HG03565 (cell line): ENCODE data around the gene CDC6.

ENCODE experiments used
- ATAC-seq: cut with Tn5 transposase; IDR thresholded peaks from one replicate; pipeline ENCODE4 v1.9.1; 2021; ENCODE audit warnings: mild to moderate bottlenecking, moderate library complexity; ENCODE audit not compliant: unreplicated experiment

The CDC6 gene, protein sequence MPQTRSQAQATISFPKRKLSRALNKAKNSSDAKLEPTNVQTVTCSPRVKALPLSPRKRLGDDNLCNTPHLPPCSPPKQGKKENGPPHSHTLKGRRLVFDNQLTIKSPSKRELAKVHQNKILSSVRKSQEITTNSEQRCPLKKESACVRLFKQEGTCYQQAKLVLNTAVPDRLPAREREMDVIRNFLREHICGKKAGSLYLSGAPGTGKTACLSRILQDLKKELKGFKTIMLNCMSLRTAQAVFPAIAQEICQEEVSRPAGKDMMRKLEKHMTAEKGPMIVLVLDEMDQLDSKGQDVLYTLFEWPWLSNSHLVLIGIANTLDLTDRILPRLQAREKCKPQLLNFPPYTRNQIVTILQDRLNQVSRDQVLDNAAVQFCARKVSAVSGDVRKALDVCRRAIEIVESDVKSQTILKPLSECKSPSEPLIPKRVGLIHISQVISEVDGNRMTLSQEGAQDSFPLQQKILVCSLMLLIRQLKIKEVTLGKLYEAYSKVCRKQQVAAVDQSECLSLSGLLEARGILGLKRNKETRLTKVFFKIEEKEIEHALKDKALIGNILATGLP

DNA sequence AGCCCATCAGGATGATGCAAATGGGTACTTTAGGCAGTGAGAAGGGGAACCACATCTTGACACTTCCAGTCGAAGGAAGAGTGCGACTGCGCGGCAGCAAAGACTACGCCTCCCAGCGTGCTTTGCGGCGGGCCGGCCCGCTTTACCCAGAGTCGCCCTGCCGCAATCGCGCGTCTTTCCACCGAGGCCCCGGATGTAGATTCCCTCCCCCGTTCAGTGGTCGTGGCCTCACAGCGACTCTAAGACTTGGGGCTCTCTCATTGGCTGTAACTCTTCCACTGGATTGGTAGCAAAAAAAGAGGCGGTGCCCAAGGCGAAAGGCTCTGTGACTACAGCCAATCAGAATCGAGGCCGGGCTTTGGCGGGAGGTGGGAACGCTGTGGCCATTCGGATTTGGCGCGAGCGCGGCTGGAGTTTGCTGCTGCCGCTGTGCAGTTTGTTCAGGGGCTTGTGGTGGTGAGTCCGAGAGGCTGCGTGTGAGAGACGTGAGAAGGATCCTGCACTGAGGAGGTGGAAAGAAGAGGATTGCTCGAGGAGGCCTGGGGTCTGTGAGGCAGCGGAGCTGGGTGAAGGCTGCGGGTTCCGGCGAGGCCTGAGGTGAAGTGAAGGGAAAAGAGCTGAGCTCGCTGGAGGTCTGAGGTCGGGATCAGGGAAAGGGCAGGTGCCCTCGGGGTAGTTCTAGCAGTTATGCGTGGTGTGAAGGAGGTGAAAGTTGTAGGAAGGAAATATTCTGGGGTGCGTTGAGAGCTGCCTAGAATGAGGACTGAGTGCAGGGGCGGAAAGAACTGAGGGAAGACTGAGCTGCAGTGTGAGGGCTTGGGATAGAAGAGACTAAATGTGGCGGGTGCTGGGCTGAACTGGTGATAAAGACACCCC is at the start of gene CDC6:
Gene CDC6 (plus strand): TSS at position 386 of the 876 bp plus-strand sequence. CDS start 1,542 bp downstream, outside the sequence.
- ATAC-seq, result peak; percentile 87

DNA sequence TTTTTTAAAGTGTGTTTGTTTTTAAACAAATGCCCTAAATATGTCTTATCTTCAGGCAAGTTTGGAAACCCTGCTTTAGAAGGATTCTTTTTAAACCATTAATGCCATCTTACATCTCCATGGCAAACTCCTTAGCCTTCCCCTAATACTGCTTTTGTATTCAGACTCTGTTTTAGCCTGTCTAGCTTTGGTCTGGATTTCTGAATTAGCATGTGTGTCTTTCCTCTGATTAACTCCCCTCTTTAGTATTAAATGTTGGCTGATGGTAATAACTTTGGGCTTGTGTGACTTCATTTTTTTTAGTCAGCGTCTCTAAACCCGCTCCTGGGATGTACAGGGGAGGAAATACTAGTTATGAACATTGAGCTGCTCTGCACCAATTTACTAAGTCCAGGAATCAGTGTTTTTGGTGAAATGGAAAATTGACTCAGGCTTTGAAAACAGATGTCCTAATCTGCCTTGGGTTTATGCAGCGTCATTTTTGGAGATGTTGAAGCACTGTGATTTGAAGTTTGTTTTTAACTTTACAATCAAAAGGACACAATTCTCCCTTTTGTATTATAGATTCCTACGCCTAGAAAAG is 46.3 kb upstream of the CDC6 start:
- no peak for ATAC-seq

DNA sequence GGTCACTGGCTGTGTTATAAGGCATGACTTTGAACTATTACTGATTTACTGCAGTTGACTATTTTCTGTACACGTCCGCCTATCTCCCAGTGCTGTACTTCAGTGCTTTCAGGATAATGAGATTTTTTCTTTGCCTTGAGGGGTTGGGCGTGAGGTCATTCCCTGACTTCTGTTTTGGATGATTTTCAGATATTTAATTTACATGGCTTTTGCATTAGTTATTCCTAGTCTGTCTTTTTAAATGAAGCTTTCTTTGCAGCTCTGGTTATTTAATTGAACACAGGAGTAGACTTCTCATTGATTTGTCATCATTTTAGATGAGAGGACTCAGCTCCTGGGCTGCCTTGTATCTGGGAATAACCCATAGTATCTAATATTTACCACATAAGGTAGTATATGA is 44.9 kb upstream of the CDC6 start:
- ATAC-seq, result no peak

DNA sequence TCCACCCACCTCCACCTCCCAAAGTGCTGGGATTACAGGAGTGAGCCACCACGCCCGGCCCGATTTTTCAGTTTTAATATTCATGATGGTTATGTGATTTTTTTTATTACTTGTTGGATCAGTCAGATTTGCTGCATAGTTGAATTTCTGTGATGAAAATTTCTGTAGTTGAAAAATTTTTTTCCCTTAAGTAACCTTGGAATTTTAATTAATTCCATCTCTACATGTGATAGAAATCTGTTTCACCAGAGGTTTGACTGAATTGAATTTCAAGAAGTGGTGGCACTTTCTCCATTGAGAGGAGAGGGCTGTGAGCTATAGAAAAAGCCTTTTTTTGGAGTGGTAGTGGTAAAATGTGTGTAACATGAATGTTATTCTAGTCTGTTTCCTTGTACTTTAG is 43.9 kb upstream of the CDC6 start:
- no peak for ATAC-seq

DNA sequence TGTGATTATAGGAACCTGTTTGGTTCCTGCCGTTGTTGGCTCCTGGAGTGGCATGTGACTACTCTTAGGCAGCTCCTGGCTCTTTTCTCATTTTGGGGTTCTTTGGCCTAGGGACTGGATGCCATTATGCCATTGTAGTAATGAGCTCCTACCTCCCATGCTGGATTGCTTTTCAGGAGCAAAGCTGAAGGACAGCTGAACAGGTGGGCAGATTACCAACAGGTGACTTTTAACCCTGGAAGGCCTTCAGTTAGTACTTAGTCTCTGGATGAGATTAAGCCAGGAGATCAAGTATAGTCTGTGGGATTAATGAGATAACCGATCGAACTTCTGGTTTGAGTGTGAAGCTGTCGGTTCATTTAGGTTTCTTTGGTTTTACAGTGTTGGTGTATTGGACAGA is 43.4 kb upstream of the CDC6 start:
- ATAC-seq, result no peak

DNA sequence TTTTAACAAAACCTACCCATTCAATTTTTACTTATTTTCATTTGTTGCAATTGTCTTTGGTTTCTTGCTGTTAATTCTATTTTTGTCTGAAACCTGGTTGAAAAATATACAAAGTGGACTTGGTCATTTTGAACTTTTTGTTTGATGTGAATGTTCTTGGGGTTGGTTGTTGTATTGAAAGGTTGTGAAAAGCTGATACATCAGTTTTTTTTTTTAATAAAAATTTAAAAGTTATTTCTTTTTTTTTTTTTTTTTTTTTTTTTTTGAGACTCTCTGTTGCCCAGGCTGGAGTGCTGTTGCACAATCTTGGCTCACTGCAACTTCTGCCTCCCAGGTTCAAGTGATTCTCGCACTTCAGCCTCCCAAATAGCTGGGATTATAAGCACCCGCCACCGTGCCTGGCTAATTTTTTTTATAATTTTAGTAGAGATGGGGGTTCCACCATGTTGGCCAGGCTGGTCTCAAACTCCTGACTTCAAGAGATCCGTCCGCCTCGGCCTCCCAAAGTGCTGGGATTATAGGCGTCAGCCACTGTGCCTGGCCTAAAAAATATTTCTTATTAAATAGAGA is 39.7 kb upstream of the CDC6 start:
- no peak for ATAC-seq

DNA sequence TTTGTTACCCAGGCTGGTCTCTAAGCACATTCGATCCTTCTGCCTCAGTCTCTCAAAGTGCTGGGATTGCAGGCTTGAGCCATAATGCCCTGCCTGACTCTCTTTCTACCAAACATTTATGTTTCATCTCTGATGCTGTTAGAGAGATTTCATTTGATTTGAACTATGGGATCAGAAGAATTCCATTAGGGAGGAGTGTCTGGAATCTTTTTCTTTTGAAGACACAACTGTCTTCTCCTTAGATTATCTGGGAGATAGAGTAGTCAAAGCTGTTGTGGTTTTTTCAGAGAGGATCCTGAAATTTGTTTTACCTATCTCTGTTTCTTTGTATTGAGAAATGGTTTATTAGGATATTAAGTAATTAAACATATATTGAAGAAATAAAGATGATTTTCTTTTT is 39.2 kb upstream of the CDC6 start:
- ATAC-seq, result no peak

DNA sequence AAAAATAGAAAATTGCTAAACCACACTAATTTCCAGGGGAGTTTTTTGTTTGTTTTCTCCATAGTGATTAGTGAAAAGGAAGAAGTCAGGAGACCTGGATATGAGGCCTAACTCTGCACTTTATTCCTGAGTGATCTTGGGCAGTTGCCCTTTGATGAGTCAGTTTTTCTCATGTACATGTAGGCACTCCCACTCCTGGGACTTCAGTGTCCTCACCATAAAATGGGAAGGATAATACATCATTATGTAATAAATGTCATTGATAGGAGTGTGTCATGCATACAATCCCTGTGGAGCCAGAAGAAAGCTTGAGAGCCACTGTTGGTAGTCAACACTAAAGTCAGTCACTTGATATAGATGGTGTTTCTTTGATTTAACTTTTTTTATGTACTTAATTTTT is 36.1 kb upstream of the CDC6 start:
- ATAC-seq, result no peak

DNA sequence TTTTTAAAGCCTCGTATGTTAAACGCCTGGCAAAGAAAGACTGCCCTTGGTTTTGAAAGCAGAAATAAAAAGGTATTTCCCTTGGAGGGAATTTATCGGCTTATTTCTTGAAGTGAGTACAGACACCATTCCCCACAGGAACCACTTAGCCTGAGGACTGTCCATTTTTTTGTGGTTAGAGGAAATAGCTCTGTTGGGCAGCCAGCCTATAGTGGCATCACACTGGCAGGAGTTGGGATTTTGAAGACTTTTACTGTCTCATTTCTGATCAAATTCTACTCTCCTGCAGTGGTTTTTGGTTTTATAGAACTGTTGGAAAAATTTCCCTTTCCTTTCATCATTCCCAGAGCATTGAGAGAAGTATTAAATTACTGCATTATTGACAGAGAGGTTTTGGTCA is 34.1 kb upstream of the CDC6 start:
- ATAC-seq, result no peak

DNA sequence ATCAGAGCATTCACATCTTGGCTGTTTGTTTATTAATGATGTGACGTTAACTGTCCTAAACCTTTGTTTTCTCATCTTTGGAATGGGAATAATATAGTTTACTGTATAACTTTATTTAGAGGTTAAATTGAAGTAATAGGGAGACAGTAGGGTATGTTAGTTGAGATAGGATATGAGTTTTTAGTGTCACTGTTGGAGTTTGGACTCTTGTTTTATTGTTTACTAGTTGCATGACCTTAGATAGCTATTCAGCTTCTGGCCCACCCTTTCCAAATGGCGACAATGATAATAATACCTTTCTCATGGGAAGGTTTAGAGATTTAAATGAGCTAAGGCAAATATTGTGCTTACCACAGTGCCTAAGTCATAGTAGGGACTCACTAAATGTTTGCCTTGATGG is 28.2 kb upstream of the CDC6 start:
- no peak for ATAC-seq

DNA sequence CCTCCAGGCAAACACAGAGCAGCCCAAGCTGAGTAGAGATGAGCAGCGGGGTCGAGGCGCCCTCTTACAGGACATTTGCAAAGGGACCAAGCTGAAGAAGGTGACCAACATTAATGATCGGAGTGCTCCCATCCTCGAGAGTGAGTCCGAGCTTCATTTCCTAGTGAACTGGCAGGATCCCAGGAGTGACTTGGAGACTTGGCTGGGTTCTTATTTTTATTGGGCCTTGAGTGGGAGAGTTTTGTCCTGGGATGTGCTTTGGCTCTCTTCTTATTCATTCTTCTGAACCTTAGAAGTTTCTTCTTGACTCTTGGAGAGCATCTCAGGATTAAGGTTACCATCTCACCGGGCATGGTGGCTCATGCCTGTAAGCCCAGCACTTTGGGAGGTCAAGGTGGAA is 27.2 kb upstream of the CDC6 start:
- no peak for ATAC-seq

DNA sequence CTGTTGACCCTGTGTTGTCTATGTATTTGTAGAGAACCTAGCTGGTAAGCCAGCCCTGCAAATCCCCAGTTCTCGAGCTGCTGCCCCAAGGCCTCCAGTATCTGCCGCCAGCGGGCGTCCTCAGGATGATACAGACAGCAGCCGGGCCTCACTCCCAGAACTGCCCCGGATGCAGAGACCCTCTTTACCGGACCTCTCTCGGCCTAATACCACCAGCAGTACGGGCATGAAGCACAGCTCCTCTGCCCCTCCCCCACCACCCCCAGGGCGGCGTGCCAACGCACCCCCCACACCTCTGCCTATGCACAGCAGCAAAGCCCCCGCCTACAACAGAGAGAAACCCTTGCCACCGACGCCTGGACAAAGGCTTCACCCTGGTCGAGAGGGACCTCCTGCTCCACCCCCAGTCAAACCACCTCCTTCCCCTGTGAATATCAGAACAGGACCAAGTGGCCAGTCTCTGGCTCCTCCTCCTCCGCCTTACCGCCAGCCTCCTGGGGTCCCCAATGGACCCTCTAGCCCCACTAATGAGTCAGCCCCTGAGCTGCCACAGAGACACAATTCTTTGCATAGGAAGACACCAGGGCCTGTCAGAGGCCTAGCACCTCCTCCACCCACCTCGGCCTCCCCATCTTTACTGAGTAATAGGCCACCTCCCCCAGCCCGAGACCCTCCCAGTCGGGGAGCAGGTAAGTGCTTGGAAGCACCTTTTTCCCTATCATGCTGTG is 23.1 kb upstream of the CDC6 start:
- no peak for ATAC-seq

DNA sequence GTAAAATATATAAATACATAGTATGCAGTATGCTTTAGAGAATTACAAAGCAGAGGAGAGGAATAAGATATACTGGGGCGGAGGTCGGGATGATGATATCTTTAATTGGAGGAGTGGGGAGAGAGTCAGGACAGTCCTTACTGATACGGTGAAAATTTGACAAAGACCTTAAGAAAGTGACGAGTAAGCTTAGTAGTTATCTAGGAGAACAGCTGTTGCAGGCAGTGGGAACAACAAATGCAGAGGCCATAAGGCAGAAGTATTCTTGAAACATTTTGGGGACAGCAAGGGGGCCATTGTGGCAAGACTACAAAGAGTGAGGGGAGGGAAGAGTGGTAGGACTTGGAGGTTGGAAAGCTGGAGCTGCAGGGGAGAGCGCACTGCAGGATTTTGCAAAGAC is 22.3 kb upstream of the CDC6 start:
- no peak for ATAC-seq

DNA sequence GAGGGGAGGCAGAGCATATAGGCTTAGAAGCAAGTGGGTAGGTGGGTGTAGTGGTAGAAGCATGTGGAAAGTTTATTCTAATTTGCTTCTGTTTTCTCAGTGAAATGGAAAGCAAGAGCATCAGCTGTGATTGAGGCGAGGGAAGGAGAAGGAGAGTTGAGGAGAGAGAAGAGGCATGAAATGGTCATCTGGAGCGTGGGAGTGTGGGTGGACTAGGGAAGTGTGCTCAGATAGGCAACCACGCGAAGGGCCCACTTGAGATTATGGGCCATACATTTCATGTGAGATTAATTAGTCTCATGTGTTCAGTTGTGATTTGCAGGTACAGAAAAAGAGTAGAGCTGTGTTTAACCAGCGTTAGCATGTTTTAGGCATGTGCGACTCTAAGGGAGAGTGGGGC is 20.8 kb upstream of the CDC6 start:
- ATAC-seq, result no peak

DNA sequence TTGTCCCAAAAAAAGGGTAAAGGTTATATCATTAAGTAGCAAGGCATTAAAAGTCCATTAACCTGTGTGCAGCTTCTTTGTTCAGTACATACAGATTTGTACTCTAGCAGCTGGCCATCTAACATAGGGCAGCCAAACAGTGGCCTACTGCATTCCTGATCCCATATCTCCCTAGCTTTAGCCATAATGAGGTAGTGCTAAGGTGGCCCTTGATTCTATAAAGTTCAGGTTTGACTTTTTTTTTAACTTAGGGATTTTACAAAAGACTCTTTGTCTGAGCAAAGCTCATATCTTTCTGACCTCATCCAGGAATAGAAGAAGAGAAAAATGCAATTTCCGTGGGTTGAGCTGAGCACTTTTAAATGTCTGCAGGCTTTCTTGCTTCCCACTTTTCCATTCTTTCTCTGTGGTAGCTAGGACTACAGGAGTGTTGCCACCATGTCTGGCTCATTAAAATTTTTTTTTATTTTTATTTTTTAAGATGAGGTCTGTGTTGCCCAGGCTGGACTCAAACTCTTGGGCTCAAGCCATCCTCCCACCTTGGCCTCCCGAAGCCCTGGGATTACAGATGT is 19.5 kb upstream of the CDC6 start:
- no peak for ATAC-seq

DNA sequence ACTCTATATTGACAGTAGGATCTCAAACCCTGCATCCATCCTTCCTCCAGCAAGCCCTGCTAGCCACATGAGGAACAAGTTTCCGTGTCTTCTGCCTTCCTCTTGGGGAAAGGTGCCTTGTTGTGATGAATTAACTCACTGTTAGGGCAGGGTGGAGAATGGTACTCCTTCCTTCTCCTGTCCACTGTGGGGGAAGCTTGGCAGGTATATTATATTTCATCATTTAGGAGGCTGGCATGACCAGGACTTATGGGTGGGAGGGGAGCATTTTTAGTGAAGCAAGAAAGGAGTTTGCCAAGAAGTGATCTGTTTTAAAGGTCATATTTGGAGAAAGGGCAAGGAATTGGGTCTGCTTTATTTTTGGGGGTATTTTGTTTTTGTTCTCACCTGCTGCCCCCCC is 9.3 kb upstream of the CDC6 start:
- ATAC-seq, result no peak

DNA sequence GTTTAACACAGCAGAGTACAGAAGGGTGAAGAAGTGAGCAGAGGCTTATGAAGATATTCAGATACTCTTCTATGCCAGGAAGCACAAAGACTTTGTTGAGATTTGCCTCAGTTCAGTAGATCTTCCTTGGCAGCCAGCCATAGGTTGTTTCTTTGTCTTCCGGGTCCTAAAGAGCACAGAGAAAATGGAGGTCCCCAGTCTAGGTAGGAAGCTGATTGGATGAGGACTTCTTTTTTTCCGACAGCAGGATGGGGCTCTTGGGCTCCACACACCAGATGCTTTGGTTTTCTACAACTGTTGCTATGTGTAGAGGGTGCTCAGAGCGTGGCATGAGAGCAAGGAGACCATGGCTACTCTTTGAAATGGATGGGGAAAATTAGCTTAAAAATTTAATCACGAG is 8.3 kb upstream of the CDC6 start:
- ATAC-seq, result no peak

DNA sequence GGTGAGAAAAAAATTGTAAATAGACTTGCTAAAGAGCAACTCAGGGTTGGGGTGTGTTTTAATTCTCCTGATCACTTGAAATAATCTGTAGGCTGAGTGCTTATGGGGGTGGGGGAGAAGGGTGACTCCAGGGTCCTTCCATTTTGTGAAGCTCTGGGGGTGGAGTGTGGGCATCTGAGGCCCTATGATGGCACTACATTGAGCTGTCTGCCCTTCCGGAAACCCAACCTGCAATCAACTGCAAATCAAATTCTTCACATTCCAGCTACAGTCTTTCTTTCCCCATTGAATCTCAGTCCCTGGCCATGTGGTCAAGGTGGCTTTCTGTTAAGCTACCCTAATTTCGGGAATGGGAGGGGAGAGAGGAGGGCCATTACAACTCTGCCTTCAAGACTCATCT is 6.0 kb upstream of the CDC6 start:
- no peak for ATAC-seq

DNA sequence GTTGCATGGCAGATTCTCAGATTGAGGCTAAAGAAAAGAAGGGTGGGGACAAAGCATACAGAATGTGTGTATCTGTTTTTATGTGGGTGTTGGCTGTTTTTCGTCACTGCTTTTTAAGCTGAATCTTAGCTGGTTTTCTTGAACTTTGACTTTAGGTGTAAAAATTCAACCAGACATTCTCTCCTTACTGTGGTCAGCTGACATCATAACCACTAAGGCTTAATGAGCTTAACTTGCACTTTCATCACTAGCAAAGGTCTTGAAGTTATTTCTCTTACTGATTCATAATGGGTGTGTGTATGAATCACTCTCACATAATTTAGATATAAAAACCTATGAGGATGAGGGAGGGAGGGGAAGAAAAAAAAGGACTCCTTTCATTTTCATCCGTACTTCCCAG is 4.0 kb upstream of the CDC6 start:
- ATAC-seq, result no peak

DNA sequence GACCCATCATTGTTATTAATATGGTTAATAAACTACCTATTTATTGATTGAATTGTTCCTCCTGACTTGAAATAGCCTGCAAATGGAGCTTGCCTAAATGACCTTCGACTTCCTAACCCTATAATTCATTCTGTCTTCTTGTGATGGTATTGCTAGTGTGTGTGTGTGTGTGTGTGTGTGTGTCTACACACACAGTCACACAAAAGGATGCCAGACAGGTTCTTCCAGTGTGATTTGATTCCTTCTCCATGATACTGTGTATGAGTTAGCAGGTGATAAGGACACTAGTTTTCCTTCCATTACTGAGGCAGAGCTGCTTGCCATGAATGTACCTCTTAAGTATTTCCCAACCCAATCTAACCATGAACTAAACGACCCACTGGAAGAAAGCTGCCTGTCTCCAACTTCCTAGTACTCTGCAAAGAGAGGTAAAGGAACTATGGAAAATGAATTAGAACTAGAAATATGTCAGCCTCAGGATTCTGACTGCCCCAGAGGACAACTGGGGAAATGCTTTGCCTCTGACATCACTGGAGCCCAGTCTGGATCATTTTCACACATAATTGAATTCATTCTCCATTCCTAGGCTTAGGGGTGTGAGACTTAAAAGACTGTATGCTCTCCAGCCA is 3.5 kb upstream of the CDC6 start:
- no peak for ATAC-seq
